WI38 (cell line): ENCODE results near the gene CNR1.

Experiments used
- H3K4me3 ChIP-seq: 2 replicates; pipeline ENCODE4 v1.5.1; 2011; ENCODE audit warnings: low read depth, mild to moderate bottlenecking, control low read depth, low read length
- TF ChIP-seq, protein P1 (sequence below): IDR thresholded peaks from 2 replicates; pipeline ENCODE4 v1.5.1; 2012; ENCODE audit warnings: low read depth, mild to moderate bottlenecking, control low read depth, low read length

Gene CNR1

GRCh38 chr6:88177961-88178464 lies 11.9 kb upstream of the CNR1 start:
- TF ChIP-seq, protein P1, sequence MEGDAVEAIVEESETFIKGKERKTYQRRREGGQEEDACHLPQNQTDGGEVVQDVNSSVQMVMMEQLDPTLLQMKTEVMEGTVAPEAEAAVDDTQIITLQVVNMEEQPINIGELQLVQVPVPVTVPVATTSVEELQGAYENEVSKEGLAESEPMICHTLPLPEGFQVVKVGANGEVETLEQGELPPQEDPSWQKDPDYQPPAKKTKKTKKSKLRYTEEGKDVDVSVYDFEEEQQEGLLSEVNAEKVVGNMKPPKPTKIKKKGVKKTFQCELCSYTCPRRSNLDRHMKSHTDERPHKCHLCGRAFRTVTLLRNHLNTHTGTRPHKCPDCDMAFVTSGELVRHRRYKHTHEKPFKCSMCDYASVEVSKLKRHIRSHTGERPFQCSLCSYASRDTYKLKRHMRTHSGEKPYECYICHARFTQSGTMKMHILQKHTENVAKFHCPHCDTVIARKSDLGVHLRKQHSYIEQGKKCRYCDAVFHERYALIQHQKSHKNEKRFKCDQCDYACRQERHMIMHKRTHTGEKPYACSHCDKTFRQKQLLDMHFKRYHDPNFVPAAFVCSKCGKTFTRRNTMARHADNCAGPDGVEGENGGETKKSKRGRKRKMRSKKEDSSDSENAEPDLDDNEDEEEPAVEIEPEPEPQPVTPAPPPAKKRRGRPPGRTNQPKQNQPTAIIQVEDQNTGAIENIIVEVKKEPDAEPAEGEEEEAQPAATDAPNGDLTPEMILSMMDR: no peak
- no peak overlapping the region for H3K4me3 ChIP-seq

DNA sequence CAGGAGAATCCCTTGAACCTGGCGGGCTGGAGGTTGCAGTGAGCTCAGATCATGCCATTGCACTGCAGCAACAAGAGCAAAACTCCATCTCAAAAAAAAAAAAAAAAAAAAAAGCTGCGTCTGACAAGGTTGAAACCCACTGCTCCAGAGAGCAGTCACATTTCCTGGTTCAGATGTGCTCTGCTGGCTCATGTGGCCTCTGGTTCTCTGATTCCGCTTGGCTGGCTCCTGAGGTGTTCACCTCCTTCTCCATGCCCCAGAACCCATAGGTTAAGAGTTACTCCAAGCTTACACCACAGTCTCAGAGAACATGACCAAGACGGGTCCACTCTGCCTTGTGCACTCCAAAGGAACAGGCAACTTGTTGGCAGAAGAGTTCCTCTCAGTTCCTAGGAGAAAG lies 8.8 kb upstream of the CNR1 start:
- H3K4me3 ChIP-seq: no peak overlapping the region
- TF ChIP-seq, protein P1: no peak

DNA sequence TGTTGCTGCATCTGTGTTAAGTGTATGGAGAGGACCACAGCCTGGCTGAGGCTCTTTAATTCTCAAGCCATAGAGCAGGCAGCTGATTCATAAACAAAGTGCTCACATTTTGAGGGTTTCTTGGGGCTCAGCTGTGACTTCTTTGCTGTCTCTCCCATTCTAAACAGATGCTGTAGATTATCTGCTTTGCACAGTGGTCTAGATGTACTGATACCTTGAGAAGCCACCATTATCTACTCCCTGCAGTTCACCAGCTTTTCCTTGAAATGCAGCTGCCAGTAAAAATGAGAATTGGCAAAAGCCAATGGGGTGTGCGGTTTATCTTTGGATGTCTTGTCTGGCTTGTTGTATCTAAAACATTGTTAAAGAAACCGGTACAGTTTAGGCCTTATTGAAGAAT lies 5.2 kb upstream of the CNR1 start:
- TF ChIP-seq, protein P1: no peak
- H3K4me3 ChIP-seq: no peak overlapping the region

DNA sequence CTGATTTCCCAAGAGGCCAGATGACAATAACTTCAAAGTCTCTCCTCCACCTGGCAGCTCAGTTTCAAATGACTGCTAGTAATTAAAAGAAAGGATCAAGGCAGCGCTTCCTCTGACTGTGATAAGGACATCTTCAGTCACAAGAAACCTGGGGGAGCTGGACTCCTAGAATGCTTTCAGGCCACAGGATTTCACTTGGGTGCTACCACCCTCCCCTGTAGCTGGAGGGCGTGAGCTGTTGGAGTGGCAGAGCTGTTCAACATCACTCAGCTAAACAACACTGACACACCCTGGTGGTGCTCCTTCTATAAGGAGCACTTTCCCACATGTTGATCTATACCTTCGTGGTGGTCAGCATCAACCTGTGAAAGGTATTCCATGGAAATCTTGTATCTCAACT lies 2.2 kb upstream of the CNR1 start:
- TF ChIP-seq, protein P1: no peak
- no peak overlapping the region for H3K4me3 ChIP-seq

GRCh38 chr6:88167352-88167937 lies 1.3 kb upstream of the CNR1 start:
- no peak overlapping the region for H3K4me3 ChIP-seq
- TF ChIP-seq, protein P1: no peak

DNA sequence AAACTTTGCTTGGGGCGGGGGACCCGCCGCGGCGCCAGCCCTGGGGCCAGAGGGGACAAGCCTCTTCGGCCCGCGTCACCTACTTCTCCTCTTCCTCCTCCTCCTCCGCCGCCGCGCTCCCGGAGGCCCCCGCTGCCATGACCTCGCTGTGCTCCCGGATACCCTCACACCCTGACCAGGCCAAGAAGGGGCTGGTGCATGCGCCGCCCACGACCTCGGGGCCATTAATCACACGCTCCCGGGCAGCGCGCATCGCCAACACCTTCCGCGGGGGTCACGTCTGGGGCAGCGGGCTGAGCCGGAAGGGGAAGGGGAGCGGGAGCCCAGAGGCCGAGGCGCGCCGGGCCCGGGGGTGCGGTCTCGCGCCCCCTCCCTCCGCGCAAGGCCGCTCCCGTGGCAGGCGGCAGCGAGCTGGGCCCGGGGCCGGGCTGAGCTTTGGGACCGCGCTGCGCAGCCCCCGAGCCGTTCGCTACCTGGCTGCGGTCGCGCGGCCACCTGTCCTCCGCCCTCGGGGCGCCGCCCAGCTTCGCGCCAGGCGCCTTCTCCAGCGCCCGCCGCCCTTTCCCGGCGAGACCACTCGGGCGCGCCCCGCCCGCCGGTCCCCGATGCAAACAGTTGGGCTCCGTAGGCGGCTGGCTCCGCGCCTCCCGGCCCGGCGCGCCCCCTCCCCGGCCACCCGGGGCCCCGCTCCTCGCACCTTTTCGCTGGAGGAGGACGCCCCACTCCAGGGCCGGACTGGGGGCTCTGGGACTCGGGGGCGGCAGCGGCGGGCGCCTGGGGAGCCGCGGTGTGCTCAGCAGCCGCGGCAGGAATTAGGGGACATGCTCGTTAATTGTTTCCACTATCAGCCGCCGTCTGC lies 575 bp upstream of the CNR1 start:
- TF ChIP-seq, protein P1: no peak
- peak overlapping the region; percentile 37 for H3K4me3 ChIP-seq
